Stomach (tissue), 9 donors: ENCODE measurements around the gene HMGCL. TPM values are rescaled to one million over a fixed set of nuclear protein-coding genes. Genes with fewer than 3 reads are reported as not detected.

Experiments
- DNase-seq, 2 donors: peaks; one replicate each; pipeline versions ENCODE4 v3.0.0 to v3.0.0-alpha.2; 2013 to 2019
- H3K27ac ChIP-seq, 5 donors: fragments of 200-600 bp in 4 of 5; sonication (generic) in 4 of 5; one replicate each; pipeline ENCODE4 v1.5.1; 2013 to 2019; ENCODE audit warnings: mild to moderate bottlenecking in 1 of 5, moderate library complexity in 1 of 5
- H3K27me3 ChIP-seq, 3 donors: fragments of 200-600 bp; sonication (generic); one replicate each; pipeline ENCODE4 v1.5.1; 2017 to 2019; ENCODE audit warnings: mixed run types in 1 of 3
- H3K36me3 ChIP-seq, 4 donors: fragments of 200-600 bp; sonication (generic); 1 replicate in 3 of 4; 2 replicates in 1 of 4; pipeline ENCODE4 v1.5.1; 2016 to 2019
- H3K4me1 ChIP-seq, 4 donors: fragments of 200-600 bp; sonication (generic); one replicate each; pipeline ENCODE4 v1.5.1; 2016 to 2019
- H3K4me3 ChIP-seq, 4 donors: fragments of 200-600 bp; sonication (generic) in 3 of 4; one replicate each; pipeline ENCODE4 v1.5.1; 2016 to 2019; ENCODE audit warnings: mild to moderate bottlenecking in 1 of 4
- H3K9me3 ChIP-seq, 4 donors: fragments of 200-600 bp; sonication (generic); one replicate each; pipeline ENCODE4 v1.5.1; 2016 to 2019
- CTCF ChIP-seq, 7 experiments: fragments of 450-650 bp in 4 of 7; fragments of 200-600 bp in 3 of 7; sonication (generic) in 3 of 7; IDR thresholded peaks; one replicate each; pipeline ENCODE4 v1.5.1; 2016 to 2019; ENCODE audit warnings: antibody characterized with exemption in 7 of 7, control low read depth in 2 of 7, mild to moderate bottlenecking in 1 of 7
- EP300 ChIP-seq: sonication (generic); formaldehyde crosslinking; IDR thresholded peaks from one replicate; pipeline ENCODE4 v1.6.1; 2017; ENCODE audit warnings: antibody characterized with exemption
- POLR2A ChIP-seq, 4 donors: fragments of 450-650 bp; IDR thresholded peaks; one replicate each; pipeline ENCODE4 v1.6.1; 2016; ENCODE audit warnings: antibody characterized with exemption in 4 of 4, control low read depth in 2 of 4, mild to moderate bottlenecking in 1 of 4, moderate library complexity in 1 of 4
- POLR2AphosphoS5 ChIP-seq, 3 donors: sonication (generic); formaldehyde crosslinking; IDR thresholded peaks; one replicate each; pipeline ENCODE4 v1.6.1; 2016; ENCODE audit warnings: antibody characterized with exemption in 3 of 3
- WGBS, 5 donors: extraction: QIAGEN DNeasy Blood & Tissue Kit in 3 of 5; methylation state at CpG; one replicate each; pipeline versions ENCODE4 v1.1.5 to v1.1.7; 2013 to 2018; 5-methylcytosine and 5-hydroxymethylcytosine counted together
- intact Hi-C: fragments of 100-400 bp; cut with DNase I; formaldehyde crosslinking; loops from one replicate; pipeline ENCODE4 v1.15.1; 2023; ENCODE audit warnings: low total_unique reads
- polyA plus RNA-seq, 3 donors: library from polyadenylated mRNA; stranded (reverse); fragments of 200-250 nt; gene quantifications; one replicate each; pipeline ENCODE4 v1.2.3, GENCODE V29; 2013
- total RNA-seq, 5 donors: library from RNA; depleted of rRNA; stranded (reverse); fragments of >200 nt; gene quantifications; one replicate each; pipeline versions ENCODE4 v1.1.0 to v1.2.3, GENCODE V29; 2014 to 2016
- donor health status: healthy with polysubstance abuse.
- donor health status: Bipolar disorder and iron deficiency.
- donor health status: healthy.

HMGCL gene
- total and polyA plus RNA-seq, 8 donors: 20.1 to 71.0 (median 40.8) TPM; not detected in 1

GRCh38 chr1:23791516-23792047, 33.6 kb downstream of the HMGCL start:
- Histone ChIP-seq H3K9me3 (no peaks in the 10 kb centered on the region), H3K4me3 (peak overlapping the region; percentile 70 to 87 (median 82)), H3K36me3 (peaks cover 41 to 62% (median 61%) of the 10 kb centered on the region in 4 donors), H3K27ac (peak overlapping the region; percentile 82 to 88 (median 84)), H3K27me3 (no peaks in the 10 kb centered on the region), H3K4me1 (peaks cover 53 to 65% (median 62%) of the 10 kb centered on the region in 4 donors)
- DNase-seq: peak; percentile 49 to 60
- WGBS, 5 donors: 0 to 2% (median 1%) methylated on average over 7 to 15 of the region's 15 CpGs
- intact Hi-C loops: no loop called here
- TF ChIP-seq CTCF (IDR thresholded peaks at IDR 0.05) (no peak), POLR2A (IDR thresholded peaks at IDR 0.05) (no peak), EP300 (no peak), POLR2AphosphoS5 (IDR thresholded peaks at IDR 0.05) (no peak)

- Histone ChIP-seq H3K27ac (peak within 1 kb of the TSS; percentile 82 to 88 (median 84)), H3K4me1 (peaks cover 48 to 58% (median 55%) of the 10 kb centered on the region in 4 donors), H3K9me3 (no peaks in the 10 kb centered on the region), H3K4me3 (peak within 1 kb of the TSS; percentile 70 to 87 (median 82)), H3K27me3 (no peaks in the 10 kb centered on the region), H3K36me3 (peaks cover 43 to 62% (median 61%) of the 10 kb centered on the region in 4 donors)
- peak; percentile 96 to 97 for DNase-seq
- intact Hi-C loops: no loop called here
- TF ChIP-seq CTCF (IDR thresholded peaks at IDR 0.05) (no peak), EP300 (no peak), POLR2AphosphoS5 (IDR thresholded peaks at IDR 0.05) (peak; percentile 64 to 96 (median 75)), POLR2A (IDR thresholded peaks at IDR 0.05) (no peak)
- WGBS, 5 donors: 1% methylated on average over 29 to 47 of the region's 47 CpGs
Observed at GRCh38 chr1:23790696-23791515, 34.3 kb downstream of the HMGCL start, which contains the start of gene LYPLA2. TSS of gene LYPLA2 (plus strand) at chr1:23791145. CDS start at chr1:23792683, 1,538 bp downstream.

GRCh38 chr1:23788695-23789094, 36.5 kb downstream of the HMGCL start:
- no peak for DNase-seq
- intact Hi-C loops: no loop called here
- 91 to 96% (median 94%) methylated on average over 3 of the region's 3 CpGs for WGBS, 5 donors
- no peaks in the 10 kb centered on the region for H3K9me3 ChIP-seq
- H3K4me3 ChIP-seq: no peak overlapping the region
- H3K27ac ChIP-seq: no peak overlapping the region
- H3K36me3 ChIP-seq: peaks cover 37 to 63% (median 61%) of the 10 kb centered on the region in 4 donors
- TF ChIP-seq POLR2AphosphoS5 (IDR thresholded peaks at IDR 0.05) (no peak), POLR2A (IDR thresholded peaks at IDR 0.05) (no peak), EP300 (no peak), CTCF (IDR thresholded peaks at IDR 0.05) (no peak)
- peaks cover 31 to 43% (median 36%) of the 10 kb centered on the region in 4 donors for H3K4me1 ChIP-seq
- no peaks in the 10 kb centered on the region for H3K27me3 ChIP-seq

GRCh38 chr1:23787701-23788100, 37.5 kb downstream of the HMGCL start:
- no peaks in the 10 kb centered on the region for H3K9me3 ChIP-seq
- peaks cover 23 to 33% (median 26%) of the 10 kb centered on the region in 4 donors for H3K4me1 ChIP-seq
- H3K27ac ChIP-seq: no peak overlapping the region
- peaks cover 34 to 62% (median 61%) of the 10 kb centered on the region in 4 donors for H3K36me3 ChIP-seq
- H3K4me3 ChIP-seq: no peak overlapping the region
- TF ChIP-seq POLR2AphosphoS5 (IDR thresholded peaks at IDR 0.05): no peak
- TF ChIP-seq POLR2A (IDR thresholded peaks at IDR 0.05): no peak
- no peak for TF ChIP-seq CTCF (IDR thresholded peaks at IDR 0.05)
- TF ChIP-seq EP300: no peak
- no peaks in the 10 kb centered on the region for H3K27me3 ChIP-seq
- no peak for DNase-seq
- 90 to 99% (median 91%) methylated on average over 3 of the region's 3 CpGs for WGBS, 5 donors
- intact Hi-C loops: no loop called here
